Epithelial cell of proximal tubule (primary cell): ENCODE measurements around the gene OR2H2. TPM values are rescaled to one million over a fixed set of nuclear protein-coding genes. Genes with fewer than 3 reads are reported as not detected.

ENCODE experiments used
- DNase-seq: peaks from one replicate; pipeline ENCODE4 v3.0.0-alpha.2; 2011; ENCODE audit warnings: low read depth
- H3K4me3 ChIP-seq: 2 replicates; pipeline ENCODE4 v1.5.1; 2011; ENCODE audit warnings: low read depth, mild to moderate bottlenecking, low read length
- total RNA-seq: library from RNA; depleted of rRNA; stranded (reverse); fragments of >200 nt; gene quantifications from 2 replicates; pipeline ENCODE4 v1.2.3, GENCODE V29; 2015
- TF ChIP-seq, protein P1 (sequence below): conservative IDR thresholded peaks from 2 replicates; pipeline ENCODE4 v1.5.1; 2012; ENCODE audit warnings: low read depth, mild to moderate bottlenecking, low read length

The OR2H2 gene
- total RNA-seq, 1 donor from 2014 or later, result not detected

DNA sequence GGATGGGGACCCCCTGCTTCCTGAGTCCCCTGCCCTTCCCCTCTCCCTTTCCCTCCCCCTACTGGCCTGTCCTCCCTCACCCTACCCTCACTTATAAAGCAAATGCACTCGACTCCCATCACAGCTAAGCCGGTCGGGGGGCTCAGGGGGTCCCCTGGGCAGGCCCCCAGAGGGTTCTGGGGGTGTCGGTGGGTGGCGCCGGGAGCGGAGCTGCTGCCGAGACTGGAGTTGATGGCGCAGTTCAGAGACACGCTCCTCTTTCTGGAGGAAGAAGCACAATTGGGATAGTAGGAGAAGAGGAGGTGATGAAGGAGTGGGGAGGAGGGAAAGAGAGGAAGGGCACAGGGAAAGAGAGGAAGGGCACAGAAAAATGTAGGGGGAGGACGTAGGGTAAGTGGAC, 18.5 kb downstream of the OR2H2 start:
- TF ChIP-seq, protein P1, sequence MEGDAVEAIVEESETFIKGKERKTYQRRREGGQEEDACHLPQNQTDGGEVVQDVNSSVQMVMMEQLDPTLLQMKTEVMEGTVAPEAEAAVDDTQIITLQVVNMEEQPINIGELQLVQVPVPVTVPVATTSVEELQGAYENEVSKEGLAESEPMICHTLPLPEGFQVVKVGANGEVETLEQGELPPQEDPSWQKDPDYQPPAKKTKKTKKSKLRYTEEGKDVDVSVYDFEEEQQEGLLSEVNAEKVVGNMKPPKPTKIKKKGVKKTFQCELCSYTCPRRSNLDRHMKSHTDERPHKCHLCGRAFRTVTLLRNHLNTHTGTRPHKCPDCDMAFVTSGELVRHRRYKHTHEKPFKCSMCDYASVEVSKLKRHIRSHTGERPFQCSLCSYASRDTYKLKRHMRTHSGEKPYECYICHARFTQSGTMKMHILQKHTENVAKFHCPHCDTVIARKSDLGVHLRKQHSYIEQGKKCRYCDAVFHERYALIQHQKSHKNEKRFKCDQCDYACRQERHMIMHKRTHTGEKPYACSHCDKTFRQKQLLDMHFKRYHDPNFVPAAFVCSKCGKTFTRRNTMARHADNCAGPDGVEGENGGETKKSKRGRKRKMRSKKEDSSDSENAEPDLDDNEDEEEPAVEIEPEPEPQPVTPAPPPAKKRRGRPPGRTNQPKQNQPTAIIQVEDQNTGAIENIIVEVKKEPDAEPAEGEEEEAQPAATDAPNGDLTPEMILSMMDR, result no peak
- no peak overlapping the region for H3K4me3 ChIP-seq
- no peak for DNase-seq

DNA sequence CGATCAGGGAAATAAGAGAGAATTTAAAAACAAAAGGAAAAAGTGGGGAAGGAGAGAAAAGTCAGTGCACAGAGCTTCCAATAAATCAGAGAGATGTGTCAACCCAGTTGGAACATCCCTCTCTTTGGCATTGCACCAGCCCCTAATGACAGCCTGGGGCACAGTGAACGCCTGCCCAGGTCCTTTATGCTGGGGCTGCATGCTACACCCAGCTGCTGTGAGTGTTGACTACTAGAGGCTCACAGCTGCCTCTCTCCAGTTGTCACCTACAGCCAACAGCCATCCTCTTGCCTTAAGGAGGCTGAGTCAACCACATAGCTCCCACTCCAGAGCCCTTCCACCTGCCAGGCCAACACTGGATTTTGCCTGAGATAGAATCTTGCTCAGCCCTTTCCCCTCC, 19.0 kb downstream of the OR2H2 start:
- H3K4me3 ChIP-seq, result no peak overlapping the region
- TF ChIP-seq, protein P1, result no peak
- DNase-seq, result no peak

DNA sequence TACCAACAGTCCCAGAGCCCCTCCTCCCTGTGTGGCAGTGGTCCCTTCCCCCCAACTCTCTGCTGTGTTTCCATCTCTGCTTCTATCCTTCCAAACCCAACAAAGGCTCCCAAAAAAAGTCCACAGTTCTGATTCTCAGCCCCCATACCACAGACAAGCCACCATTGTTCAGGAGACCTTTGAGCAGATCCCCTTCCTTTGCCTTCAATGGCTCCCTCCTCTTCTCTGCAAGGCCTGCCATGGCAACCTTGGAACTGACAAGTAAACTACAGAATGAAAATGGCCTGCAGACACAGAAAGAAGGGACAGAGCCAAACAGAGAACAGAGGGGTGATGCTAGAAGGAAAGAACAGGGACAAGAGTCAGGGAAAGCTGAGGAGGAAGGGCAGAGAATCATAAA, 23.2 kb downstream of the OR2H2 start:
- TF ChIP-seq, protein P1, result no peak
- H3K4me3 ChIP-seq, result no peak overlapping the region
- no peak for DNase-seq

DNA sequence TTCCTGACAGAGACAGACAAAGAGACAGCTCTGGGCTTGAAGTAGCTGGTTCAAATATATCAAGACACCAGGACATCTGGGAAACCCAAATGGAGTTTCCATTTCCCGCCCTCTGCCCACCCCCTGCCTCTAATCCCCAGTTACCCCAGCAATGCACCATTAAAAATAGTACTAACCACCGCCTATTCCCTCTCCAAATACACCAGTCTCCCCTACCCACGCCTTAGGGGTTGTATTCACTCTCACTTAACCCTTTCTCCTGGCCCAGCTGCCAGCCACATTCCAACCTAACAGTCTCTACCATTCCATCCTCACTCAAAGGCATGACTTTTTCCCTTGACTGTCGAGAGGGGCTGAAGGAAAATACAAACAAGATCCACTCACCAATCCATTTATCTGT, 25.6 kb downstream of the OR2H2 start:
- no peak for DNase-seq
- H3K4me3 ChIP-seq, result no peak overlapping the region
- TF ChIP-seq, protein P1, result no peak

DNA sequence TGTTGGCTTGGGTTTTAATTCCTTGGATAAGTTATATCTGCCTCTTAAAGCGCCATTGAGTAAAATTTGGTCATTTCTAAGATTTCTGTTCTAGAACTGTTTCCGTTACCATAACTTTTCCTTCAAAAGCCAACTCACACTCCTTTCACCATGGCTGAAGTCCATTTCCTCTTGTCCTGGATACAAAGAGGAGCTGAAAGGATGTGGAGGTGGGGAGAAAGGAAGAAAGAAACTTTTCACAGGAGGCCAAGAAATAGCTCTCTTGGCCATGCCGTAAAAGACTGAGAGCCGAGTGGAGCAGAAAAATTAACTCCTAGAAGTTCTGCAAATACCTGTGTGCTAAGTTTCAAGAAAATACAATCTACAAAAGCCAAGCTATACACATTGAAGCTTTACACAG, 26.5 kb downstream of the OR2H2 start:
- TF ChIP-seq, protein P1, result no peak
- no peak overlapping the region for H3K4me3 ChIP-seq
- no peak for DNase-seq

DNA sequence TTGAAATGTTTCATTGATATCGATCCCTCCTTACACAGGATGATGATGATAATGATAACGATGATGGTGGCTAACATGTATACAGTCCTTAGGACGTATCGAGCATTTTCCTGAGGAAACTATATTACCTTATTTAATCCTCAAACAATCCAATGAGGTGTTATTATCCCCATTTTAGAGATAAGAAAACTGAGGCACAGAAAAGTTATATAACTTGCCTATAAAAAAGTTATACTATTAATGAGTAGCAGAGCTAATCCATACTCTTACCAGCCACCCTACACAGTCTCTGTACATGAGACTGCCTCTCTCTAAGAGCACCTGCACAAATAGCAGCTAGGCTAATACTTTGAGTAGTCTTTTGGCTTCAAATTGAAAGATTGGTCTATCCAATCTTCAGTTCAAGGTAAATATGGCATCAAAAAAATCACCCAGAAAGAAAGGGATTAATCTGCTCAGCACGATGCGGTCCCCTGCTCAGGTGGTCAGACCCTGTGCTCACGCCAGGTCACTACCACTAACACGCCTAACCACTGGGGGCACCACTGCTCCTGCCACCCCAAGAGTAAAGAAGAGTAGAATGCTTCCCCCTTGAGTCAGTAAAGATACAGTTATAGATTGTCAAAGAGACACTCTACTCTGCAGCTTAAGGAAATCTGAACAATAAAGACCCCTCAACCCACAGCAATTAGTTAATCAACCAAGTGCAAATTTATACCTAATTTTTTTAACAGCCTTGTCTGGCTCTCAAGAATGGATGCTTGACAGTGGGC, 33.0 kb downstream of the OR2H2 start:
- TF ChIP-seq, protein P1, result peak; percentile 28

DNA sequence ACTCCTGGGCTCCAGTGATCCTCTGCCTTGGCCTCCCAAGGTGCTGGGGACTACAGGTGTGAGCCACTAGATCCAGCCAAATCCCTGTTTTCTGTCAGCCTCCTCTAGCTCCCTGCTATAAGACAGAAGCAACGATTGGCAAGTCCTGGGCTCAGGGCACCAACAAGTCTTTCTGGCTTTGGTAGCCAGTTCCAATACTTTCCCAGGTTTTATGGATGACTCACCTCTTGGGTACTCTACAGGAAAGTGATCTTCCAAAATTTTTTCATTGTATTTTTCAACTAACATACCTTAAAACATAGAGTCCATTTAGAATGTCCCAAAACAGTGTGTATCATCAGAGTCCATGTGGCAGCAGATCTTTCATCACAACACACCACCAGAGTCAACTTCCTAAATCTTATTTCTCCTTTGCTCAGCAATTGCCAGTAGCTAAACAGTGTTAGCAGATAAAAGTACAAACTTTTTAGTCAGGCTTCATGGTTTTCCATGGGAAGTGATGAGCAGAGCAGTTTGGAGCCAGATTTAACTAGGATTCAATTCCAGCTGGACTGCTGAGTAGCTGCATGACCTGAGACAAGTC, 34.7 kb downstream of the OR2H2 start:
- no peak for DNase-seq
- H3K4me3 ChIP-seq, result no peak overlapping the region
- TF ChIP-seq, protein P1, result no peak

More for the DNA sequence above, 33.0 kb downstream of the OR2H2 start:
- DNase-seq, result no peak
- no peak overlapping the region for H3K4me3 ChIP-seq
